Caco-2 (cell line): Measurements from ENCODE around the gene TMEM161A. TPM values are rescaled to one million over a fixed set of nuclear protein-coding genes. Genes with fewer than 3 reads are reported as not detected.

ENCODE experiments used
- BruUV-seq: library from RNA; stranded (reverse); fragments of 400-500 nt; replicated peaks from 2 replicates; lab custom pipeline; 2021; lab: Mats Ljungman, UMichigan
- CTCF ChIA-PET: fragments of 300-600 bp; sonication (Branson Sonifier 250); formaldehyde crosslinking; loops from one replicate; lab custom pipeline; 2022; ENCODE audit warnings: antibody characterized with exemption; lab: Charles Lee
- POLR2A ChIA-PET: fragments of 300-600 bp; sonication (Branson Sonifier 250); formaldehyde crosslinking; loops from one replicate; lab custom pipeline; 2022; ENCODE audit warnings: antibody characterized with exemption; lab: Charles Lee
- DNase-seq, 2 experiments: peaks; one replicate each; pipeline versions ENCODE4 v3.0.0 to v3.0.0-alpha.2; 2020 to 2022
- H3K27me3 ChIP-seq: replicated peaks from 2 replicates; pipeline ENCODE4 v1.6.0; 2011; ENCODE audit warnings: low read length; ENCODE audit not compliant: control insufficient read depth, insufficient read depth
- H3K36me3 ChIP-seq: 2 replicates; pipeline ENCODE4 v1.5.1; 2011; ENCODE audit warnings: low read length; ENCODE audit not compliant: control insufficient read depth, insufficient read depth
- H3K4me1 ChIP-seq: fragments of 250-450 bp; sonication (Bioruptor Pico); 2 replicates; pipeline ENCODE4 v1.5.1; 2020; ENCODE audit warnings: mild to moderate bottlenecking
- H3K4me3 ChIP-seq: 2 replicates; pipeline ENCODE4 v1.5.1; 2011; ENCODE audit warnings: low read depth, mild to moderate bottlenecking, control low read depth, low read length
- H3K9me3 ChIP-seq: fragments of 250-450 bp; sonication (Bioruptor Pico); 2 replicates; pipeline ENCODE4 v1.5.1; 2020; ENCODE audit warnings: mild to moderate bottlenecking, moderate library complexity
- H3K27ac Mint-ChIP-seq: one replicate; pipeline ENCODE4 v1.8.0; 2022; ENCODE audit warnings: mixed read lengths; ENCODE audit not compliant: unreplicated experiment
- H3K27me3 Mint-ChIP-seq: one replicate; pipeline ENCODE4 v1.8.0; 2022; ENCODE audit warnings: mixed read lengths; ENCODE audit not compliant: insufficient read depth, unreplicated experiment
- H3K36me3 Mint-ChIP-seq: one replicate; pipeline ENCODE4 v1.8.0; 2022; ENCODE audit warnings: mild to moderate bottlenecking, mixed read lengths; ENCODE audit not compliant: insufficient read depth, unreplicated experiment
- H3K4me1 Mint-ChIP-seq: one replicate; pipeline ENCODE4 v1.8.0; 2022; ENCODE audit warnings: low read depth, mixed read lengths; ENCODE audit not compliant: unreplicated experiment
- H3K4me3 Mint-ChIP-seq: one replicate; pipeline ENCODE4 v1.8.0; 2022; ENCODE audit warnings: mild to moderate bottlenecking, moderate library complexity, mixed read lengths; ENCODE audit not compliant: unreplicated experiment
- H3K9me3 Mint-ChIP-seq: one replicate; pipeline ENCODE4 v1.8.0; 2022; ENCODE audit warnings: mixed read lengths; ENCODE audit not compliant: unreplicated experiment
- intact Hi-C: fragments of 100-400 bp; cut with micrococcal nuclease; formaldehyde crosslinking; loops from one replicate; pipeline ENCODE4 v1.10.0; 2022; ENCODE audit not compliant: unreplicated experiment
- total RNA-seq: library from RNA; stranded (reverse); gene quantifications from 2 replicates; pipeline ENCODE4 v1.2.3, GENCODE V29; 2022
- TF ChIP-seq, protein P1 (sequence below), 2 experiments: fragments of 200-600 bp in 1 of 2; IDR thresholded peaks; 1 replicate in 1 of 2; 2 replicates in 1 of 2; pipeline versions ENCODE4 v1.5.1 to v1.8.0; 2011 to 2022; ENCODE audit warnings: antibody characterized with exemption in 1 of 2, control low read depth in 1 of 2, inconsistent platforms in 1 of 2, low read depth in 1 of 2, low read length in 1 of 2, mild to moderate bottlenecking in 1 of 2, moderate library complexity in 1 of 2; ENCODE audit not compliant: insufficient read depth in 1 of 2, severe bottlenecking in 1 of 2, unreplicated experiment in 1 of 2

The TMEM161A gene
- total RNA-seq, 1 experiment from 2014 or later: 36.9 TPM

DNA sequence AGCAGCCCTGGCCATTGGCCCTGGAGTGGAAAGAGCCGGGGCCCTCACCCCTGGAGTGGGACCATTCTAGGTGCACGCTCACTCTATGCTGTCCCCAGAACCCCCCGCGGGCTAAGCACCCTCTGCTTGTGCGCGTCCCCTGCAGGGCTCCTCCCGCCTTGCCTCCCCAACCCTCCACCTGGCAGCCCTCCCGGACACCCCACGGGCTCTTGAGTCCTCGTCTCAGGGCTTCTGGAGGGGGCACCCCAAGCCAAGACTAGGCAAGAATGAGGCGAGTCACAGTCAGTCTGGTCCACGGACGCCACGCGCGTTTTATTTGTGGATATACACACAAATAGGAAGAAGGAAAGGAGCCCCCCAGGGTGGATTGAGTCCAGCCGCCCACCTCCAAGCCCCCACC lies 7.0 kb upstream of the TMEM161A start:
- no TSS peak for BruUV-seq
- TF ChIP-seq, protein P1, sequence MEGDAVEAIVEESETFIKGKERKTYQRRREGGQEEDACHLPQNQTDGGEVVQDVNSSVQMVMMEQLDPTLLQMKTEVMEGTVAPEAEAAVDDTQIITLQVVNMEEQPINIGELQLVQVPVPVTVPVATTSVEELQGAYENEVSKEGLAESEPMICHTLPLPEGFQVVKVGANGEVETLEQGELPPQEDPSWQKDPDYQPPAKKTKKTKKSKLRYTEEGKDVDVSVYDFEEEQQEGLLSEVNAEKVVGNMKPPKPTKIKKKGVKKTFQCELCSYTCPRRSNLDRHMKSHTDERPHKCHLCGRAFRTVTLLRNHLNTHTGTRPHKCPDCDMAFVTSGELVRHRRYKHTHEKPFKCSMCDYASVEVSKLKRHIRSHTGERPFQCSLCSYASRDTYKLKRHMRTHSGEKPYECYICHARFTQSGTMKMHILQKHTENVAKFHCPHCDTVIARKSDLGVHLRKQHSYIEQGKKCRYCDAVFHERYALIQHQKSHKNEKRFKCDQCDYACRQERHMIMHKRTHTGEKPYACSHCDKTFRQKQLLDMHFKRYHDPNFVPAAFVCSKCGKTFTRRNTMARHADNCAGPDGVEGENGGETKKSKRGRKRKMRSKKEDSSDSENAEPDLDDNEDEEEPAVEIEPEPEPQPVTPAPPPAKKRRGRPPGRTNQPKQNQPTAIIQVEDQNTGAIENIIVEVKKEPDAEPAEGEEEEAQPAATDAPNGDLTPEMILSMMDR (IDR thresholded peaks at IDR 0.05; ENCODE audit: insufficient read depth in 1 of 2, low read depth in 1 of 2, low read length in 1 of 2, severe bottlenecking in 1 of 2, unreplicated experiment in 1 of 2): no peak
- intact Hi-C loops: no loop called here

DNA sequence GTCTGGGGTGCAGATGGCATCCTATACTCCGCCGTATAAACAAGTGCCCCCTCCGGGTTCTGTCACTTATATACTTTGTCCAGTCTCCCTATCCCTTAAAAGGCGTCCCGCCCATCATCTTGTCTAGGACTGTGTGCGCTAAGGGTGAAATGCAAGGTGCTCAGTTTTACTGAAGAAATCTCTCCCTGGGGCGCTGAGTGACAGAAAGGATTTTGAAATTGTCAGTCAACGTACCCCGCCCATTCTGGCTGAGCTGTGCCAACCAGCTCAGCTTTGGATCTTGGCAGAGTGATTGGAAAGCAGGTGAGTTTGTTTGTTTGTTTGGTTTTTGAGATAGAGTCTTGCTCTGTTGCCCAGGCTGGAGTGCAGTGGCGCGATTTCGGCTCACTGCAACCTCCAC lies 4.1 kb upstream of the TMEM161A start:
- Mint-ChIP-seq H3K27ac (no peak overlapping the region), H3K9me3 (no peaks in the 10 kb centered on the region), H3K4me3 (no peak overlapping the region), H3K36me3 (peaks cover 7% of the 10 kb centered on the region), H3K27me3 (no peaks in the 10 kb centered on the region), H3K4me1 (no peaks in the 10 kb centered on the region)
- no peak for DNase-seq
- Histone ChIP-seq H3K4me1 (no peaks in the 10 kb centered on the region), H3K36me3 (no peaks in the 10 kb centered on the region), H3K9me3 (no peaks in the 10 kb centered on the region), H3K27me3 (no peaks in the 10 kb centered on the region), H3K4me3 (no peak overlapping the region)
- CTCF ChIA-PET: no interaction called here
- intact Hi-C loops: no loop called here
- POLR2A ChIA-PET: no interaction called here
- TF ChIP-seq, protein P1 (IDR thresholded peaks at IDR 0.05; ENCODE audit: insufficient read depth in 1 of 2, low read depth in 1 of 2, low read length in 1 of 2, severe bottlenecking in 1 of 2, unreplicated experiment in 1 of 2): no peak
- BruUV-seq: no TSS peak

More for the DNA sequence above, 7.0 kb upstream of the TMEM161A start:
- H3K4me1 ChIP-seq: no peaks in the 10 kb centered on the region
- Mint-ChIP-seq H3K4me1 (no peaks in the 10 kb centered on the region), H3K4me3 (no peak overlapping the region), H3K27ac (no peak overlapping the region), H3K9me3 (no peaks in the 10 kb centered on the region), H3K36me3 (no peaks in the 10 kb centered on the region), H3K27me3 (no peaks in the 10 kb centered on the region)
- H3K27me3 ChIP-seq: no peaks in the 10 kb centered on the region
- DNase-seq: no peak
- H3K4me3 ChIP-seq: no peak overlapping the region
- H3K36me3 ChIP-seq: no peaks in the 10 kb centered on the region
- ChIA-PET POLR2A (no interaction called here), CTCF (interaction anchor here (0.5 to 1.0 kb wide), 5 partner anchors 8 to 208 kb away, joined by 3 to 7 read pairs (median 3); no protein-coding TSS in a partner anchor)
- H3K9me3 ChIP-seq: no peaks in the 10 kb centered on the region

DNA sequence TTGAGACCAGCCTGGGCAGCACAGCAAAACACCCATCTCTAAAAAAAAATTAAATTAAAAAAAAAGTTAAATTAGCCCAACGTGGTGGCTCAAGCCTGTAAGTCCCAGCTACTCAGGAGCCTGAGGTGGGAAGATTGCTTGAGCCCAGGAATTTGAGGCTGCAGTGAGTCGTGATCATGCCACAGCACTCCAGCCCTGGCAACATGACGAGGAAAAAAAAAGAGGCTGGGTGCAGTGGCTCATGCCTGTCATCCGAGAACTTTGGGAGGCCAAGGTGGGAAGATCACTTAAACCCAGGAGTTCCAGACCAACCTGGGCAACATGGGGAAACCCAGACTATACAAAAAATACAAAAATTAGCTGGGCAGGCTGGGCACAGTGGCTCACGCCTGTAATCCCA lies 2.2 kb upstream of the TMEM161A start:
- ChIA-PET POLR2A (no interaction called here), CTCF (no interaction called here)
- H3K36me3 Mint-ChIP-seq: peaks cover 7% of the 10 kb centered on the region
- H3K4me1 Mint-ChIP-seq: no peaks in the 10 kb centered on the region
- no peaks in the 10 kb centered on the region for H3K9me3 ChIP-seq
- no peaks in the 10 kb centered on the region for H3K27me3 ChIP-seq
- H3K36me3 ChIP-seq: no peaks in the 10 kb centered on the region
- H3K27me3 Mint-ChIP-seq: no peaks in the 10 kb centered on the region
- intact Hi-C loops: no loop called here
- TF ChIP-seq, protein P1 (IDR thresholded peaks at IDR 0.05; ENCODE audit: insufficient read depth in 1 of 2, low read depth in 1 of 2, low read length in 1 of 2, severe bottlenecking in 1 of 2, unreplicated experiment in 1 of 2): no peak
- no peaks in the 10 kb centered on the region for H3K4me1 ChIP-seq
- no peak for DNase-seq
- no peak overlapping the region for H3K4me3 Mint-ChIP-seq
- no peak overlapping the region for H3K4me3 ChIP-seq
- no peak overlapping the region for H3K27ac Mint-ChIP-seq
- H3K9me3 Mint-ChIP-seq: no peaks in the 10 kb centered on the region
- BruUV-seq: no TSS peak
